ENCODE results near the gene LY86.

The LY86 gene

DNA sequence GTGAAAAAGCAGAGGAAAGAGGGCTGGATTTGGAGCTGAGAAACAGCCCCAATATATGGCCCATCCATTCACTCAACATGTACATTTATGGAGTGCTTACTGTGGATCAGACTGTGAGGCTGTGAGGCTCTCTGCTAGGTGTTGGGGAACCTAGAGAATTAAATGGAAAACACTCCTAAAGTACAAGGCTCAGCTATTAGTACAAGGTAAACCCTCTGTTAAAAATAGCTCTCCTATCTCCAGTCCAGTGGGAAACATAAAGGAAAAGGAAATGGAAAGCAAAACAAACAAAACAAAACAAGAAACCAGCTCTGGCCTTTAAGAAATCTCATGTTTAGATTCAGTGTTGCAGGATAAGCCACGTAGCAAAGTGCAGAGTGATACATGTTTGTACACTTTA, 35.0 kb downstream of the LY86 start:
- DNase-seq = no peak

DNA sequence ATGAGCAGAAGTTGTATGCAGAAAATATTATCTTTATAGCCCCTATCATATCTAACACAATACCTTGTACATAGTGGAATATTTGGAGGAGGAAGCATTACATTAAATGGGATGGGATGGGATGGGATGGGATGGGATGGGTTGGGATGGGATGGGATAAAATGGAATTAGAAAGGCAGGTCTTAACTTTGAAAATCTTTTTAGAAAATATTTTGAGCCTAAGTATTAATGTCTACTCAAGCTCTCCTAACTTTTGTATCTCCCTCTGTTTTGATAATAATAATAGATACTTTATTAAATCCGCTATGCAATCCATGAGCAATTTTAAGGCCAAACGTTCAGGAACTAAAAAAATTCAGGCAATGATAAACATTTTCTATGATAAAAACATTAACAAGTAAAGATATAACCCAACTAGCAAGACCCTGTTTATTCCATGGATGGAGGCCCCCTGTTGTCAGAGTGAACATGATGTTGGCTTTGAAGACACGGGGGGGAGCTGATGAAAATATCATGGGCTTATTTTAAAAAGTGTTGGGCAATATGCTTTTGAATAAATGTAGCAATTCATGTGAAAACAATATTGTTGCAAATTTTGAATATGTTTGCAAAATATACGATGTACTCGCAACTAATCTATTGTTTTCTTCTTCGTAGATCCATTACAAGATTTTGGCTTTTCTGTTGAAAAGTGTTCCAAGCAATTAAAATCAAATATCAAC, 35.9 kb downstream of the LY86 start:
- no peak for DNase-seq

DNA sequence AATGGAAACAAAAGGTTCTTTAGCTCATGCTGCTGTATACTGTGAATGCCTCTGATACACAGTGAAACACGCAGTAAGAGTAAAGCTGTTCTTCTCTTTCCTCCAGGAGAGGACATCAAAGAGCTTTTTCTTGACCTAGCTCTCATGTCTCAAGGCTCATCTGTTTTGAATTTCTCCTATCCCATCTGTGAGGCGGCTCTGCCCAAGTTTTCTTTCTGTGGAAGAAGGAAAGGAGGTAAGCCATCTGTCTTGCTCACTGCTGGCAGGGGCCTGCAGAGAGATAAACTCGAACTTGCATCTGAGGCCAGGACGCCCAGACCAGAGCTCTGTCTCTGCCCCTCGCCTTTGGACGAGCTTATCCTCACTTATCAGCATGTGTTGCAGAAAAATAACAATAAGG, 37.7 kb downstream of the LY86 start:
- DNase-seq = no peak

DNA sequence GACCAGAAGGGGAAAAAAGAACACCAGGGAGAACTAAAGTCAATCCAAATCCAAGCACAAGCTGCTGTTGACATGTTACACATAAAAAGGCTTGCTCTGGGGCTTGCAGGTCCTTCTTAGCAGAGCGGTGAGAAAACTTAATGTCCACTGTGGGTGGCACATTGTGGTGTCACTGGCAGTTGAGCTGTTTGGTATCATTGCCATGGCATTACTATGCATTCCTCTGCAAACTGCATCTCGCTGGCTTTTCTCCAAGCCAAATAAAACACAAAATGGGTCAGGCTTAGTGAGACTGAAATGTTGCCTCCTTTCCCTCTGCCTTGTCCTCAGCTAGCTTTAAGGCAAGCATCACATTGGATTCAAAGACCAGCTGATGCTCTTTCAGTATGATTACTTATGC, 40.9 kb downstream of the LY86 start:
- DNase-seq = no peak

DNA sequence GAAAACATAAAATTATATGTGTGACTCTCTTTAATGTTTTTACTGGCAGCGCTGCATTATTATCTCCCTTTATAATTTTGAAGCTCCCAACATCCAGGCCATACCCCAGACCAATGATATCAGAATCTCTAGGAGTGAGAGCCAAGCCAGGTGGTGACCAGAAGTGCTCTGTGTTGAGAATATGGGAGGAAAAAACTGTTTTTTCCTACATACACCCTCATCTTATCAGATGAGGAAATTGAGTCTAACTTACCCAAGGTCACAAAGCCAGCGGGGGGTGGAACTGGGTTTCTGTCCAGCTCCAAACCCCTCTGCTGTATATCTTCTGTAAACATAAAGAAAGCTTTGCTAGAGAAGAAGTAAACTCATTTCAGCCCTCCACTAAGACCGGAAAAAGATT, 42.5 kb downstream of the LY86 start:
- DNase-seq = no peak

DNA sequence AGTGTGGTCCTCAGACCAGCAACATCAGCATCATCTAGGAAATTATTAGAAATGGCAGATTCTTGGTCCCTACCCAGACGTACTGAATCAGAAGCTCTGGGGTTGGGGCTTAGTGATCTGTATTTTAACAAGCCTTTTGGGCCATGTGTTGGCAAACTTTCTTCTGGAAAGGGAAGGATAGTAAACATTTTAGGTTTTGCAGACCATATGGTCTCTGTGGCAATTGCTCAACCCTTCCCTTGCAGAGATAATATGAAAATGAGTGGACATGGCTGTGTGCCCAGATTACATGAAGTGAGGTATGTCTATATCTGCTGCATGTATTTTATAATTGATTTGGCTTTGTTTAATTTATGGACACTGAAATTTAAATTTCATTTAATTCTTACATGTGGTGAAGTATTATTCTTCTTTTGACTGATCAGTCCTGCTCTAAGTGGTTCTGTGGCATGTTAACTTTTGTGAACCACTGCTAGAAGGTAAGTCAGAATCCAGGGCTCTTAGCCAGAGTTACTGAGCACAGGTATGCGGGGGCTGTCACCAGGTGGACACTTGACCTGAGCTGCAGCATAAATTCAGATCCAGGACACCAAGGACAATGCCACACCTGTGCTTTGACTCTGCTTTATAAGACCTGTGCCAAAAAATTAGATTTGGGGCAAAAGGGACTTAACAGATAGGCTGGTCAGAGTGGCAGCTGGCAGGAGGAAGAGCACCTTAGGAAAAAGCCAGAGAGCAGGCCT, 43.2 kb downstream of the LY86 start:
- no peak for DNase-seq

DNA sequence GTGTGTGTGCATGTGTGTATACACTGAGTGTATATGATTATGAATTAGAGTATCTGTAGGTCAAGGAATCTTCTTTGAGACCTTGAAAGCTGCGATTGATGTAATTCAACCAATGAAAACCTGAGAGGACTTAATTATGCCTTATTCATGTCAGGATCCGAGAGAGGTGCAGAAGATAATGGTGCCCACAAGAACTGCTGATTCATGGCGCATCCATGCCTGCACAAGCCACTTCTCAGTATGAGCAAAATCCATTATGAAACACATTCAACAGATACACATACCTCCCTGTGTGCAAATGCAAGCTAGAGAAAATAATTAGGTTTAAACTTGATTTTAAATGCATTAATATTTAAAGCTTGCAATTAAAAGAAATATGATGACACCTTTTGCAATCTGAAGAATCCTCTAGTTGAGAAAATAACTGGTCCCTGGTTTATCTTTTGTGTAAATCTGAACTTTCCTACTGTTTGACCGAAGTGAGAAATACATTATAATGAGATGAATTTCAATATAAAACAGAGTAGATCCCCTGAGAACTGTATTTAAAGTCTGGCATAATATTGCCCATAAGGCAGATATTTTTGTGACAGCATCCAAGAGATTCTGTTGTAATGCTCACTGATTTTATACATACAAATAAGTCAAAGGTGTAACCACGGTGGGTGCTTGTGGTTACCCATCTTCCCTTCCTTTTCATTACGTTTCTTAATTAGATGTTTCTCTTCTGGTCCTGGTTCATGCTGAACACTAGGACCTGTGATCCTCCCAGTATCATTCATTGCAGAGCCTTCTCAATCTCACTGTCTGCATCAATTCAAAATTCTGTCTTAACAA, 45.6 kb downstream of the LY86 start:
- no peak for DNase-seq

DNA sequence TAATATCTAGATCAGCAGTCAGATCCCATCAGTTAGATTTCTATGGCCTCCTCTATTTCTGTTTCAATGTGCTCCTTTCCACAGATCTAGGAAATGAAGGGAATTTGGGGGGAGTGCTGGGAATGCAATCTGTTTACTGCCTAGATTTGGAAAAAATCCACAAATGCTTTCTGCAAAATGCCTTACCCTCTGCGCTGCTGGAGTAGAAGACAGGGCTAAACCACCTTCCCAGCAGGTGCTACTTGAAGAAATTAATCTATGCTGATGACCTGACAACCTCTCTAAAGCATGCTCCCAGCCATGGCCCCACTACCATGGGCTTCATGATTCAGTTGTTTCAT, 46.2 kb downstream of the LY86 start:
- no peak for DNase-seq

DNA sequence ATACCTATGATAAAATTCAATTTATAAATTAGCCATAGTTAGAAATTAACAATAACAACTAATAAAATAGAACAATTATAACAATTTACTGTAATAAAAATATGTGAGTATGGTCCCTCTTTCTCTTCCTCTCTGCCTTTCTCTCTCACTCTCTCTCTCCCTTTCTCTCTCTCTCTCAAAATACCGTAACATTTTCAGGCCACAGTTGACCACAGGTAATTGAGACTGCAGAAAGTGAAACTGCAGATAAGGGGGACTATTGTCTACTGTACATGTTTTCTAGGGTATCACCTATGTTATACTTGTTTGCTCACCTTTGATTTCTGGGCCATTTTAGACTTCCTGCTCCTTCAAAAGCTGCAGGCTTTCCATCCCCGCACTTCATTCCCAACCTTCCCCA, 46.8 kb downstream of the LY86 start:
- DNase-seq = no peak

DNA sequence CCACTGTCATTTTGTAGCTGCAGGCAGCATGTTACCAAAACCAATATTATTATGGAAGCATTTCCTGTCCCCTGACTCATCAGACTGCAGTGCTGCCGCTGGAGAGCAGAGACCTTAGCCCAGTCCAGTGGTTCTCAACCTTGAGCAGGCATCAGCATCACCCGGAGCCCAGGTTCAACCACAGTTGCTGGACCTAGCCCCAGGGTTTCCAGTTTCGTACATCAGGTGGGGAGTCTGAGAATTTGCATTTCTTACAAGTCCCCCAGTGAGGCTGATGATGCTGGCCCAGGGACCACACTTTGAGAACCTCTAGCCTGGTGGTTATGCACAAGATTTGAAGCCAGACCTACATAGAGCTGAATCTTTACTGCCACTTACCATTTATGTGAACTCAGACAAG, 47.3 kb downstream of the LY86 start:
- DNase-seq = no peak

DNA sequence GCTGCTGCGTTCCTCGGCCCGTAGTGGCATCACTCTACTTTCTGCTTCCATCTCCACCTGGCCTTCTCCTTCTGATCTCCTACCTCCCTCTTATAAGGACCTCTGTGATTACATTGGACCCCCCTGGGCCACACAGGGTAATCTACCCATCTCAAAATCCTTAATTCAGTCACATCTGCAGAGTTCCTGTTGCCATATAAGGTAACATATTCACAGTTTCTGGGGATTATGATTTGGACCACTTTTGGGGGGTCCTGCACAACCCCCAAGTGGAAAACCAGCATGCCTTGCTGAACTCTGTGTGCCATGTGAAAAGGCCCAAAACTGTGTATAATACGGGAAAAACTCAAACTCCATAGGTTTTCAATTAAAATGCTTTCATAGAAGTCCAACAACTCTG, 51.1 kb downstream of the LY86 start:
- DNase-seq = no peak

DNA sequence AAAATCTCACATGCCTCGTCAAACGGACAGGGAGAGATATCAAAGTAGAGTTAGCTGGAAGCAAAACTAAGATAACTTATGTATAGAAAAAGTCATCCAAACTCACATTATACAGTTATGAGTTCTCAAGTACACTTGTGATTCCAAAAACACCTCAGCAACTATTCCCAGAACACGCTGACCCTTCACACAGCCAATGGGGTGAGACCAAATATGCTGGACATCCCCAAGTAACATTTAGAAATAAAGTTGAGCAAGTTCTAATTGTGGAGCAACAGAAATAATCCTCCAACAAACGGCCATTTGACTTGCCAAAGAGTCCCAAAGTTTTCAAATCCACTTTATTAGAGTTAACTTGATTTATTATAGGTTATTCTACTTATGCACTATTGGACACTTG, 52.4 kb downstream of the LY86 start:
- DNase-seq = no peak

DNA sequence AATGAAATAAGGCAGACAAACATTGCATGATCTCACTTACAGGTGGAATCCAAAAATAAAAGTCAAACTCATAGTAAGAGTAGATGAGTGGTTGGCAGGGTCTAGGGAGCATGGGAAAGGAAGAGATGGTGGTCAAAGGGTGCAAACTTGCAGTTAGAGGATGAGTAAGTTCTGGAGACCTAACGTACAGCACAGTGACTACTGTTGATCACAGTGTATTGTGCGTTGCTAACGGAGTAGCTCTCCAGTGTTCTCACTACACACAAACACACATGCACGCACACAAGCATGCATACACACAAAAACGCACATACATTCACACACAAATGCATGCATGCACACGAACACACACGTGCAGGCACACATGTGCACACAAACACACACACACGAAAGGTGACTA, 54.9 kb downstream of the LY86 start:
- no peak for DNase-seq

DNA sequence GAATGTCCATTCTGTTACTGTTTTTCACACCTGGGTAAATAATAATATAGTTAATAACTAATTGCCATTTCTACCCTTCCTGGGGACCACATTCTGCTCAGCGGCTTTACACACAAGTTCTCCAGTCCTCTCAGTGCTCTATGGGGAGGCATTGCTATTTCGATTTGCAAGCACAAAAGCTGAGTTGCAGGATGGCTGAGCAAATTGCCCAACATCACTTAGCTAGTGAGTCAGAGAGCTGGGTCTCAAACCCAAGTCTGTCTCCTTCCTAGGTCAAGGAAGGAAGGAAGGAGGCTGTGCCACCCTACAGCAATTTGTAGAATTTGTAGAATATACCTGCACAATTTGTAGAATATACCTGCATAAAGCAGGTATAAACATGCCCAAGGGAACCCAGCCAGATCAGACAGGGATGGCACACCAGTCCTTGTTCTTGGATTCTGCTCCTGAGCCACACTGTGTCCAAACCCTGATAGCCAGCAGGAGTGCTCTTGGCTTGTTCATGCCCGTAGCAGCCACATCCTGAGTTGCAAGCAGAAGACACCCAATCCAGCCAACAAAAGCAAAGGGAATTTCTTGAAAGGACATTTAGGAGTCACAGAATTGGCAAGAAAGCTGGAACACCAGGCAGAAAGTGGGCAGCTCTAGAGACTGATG, 56.9 kb downstream of the LY86 start:
- no peak for DNase-seq

DNA sequence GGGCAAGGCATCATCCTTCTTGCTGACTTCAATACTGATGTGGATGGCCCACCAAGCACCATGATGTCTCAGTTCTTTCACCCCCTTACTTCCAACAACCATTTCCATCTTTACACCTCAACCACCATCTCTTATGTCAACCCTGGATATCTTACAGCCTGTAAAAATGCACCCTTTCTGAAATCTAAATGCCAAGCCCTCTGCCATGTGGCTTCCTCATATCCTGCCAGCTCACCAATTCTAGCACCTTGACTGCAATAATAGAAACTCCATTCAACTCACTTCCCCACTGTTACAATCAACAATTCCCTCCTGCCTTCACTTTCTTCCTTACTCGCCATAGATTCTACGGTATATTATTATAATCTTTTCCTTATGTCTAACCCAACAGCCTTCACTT, 57.9 kb downstream of the LY86 start:
- no peak for DNase-seq

DNA sequence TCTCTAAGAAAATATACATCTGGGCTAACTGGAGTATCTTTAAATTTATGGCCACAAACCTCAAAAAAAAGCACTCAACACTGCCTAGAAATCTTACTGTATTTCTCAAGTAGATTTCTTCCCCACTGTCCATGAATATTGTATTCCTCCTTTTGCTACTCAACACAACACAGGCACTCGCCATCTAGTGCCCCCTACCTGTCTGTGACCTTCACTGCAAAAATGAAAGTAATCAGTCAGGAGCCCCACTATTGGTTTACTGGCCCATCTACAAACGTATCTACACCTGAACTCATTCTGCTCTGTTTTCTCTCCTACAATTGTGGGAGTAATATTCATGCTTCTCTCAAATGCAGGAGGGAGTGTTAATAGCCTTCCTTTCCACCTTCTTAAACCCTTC, 58.3 kb downstream of the LY86 start:
- no peak for DNase-seq

DNA sequence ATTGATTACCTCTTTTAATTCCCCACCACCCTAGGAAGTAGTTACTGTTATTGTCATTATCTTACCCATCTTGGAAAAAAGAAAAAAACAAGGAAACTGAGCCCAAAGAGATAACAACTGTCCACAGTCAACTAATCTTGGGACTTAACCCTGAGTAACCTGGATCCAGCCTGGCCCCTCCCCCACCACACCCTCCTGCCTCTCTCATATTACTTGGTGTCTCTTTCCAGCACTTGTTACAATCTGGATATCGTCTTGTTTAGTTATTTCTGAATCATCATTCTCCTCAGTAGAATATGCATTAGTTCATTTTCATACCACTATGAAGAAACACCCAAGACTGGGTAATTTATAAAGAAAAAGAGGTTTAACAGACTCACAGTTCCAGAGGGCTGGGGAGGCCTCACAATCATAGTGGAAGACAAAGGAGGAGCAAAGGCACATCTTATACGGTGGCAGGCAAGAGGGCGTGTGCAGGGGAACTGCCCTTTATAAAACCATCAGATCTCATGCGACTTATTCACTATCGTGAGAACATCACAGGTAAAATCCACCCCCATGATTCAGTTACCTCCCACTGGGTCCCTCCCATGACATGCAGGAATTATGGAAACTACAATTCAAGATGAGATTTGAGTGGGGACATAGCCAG, 60.3 kb downstream of the LY86 start:
- DNase-seq = no peak

DNA sequence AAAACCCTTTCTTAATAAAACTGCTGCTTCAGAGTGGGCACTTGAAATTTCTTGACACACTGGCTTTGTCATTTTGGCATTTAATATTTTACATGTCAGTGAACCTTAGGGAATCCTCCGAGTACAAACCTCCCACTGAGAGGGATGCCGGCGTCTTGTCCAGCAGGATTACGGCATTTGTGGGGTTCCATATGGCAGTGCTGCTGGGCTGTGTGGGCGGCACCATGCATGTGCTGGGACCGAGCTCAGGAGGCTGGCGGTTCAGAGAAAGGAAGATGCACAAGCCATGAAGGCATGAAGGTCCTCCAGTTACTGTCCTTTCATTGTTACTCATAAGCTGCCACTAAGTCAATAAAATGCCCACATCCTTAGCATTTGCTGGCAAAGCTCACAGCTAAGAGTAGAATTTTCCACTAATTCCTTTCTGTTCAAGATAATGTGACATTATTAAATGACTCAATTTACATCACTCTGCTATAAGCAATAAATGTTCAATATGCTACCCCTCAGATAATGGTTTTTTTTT, 61.4 kb downstream of the LY86 start:
- no peak for DNase-seq

DNA sequence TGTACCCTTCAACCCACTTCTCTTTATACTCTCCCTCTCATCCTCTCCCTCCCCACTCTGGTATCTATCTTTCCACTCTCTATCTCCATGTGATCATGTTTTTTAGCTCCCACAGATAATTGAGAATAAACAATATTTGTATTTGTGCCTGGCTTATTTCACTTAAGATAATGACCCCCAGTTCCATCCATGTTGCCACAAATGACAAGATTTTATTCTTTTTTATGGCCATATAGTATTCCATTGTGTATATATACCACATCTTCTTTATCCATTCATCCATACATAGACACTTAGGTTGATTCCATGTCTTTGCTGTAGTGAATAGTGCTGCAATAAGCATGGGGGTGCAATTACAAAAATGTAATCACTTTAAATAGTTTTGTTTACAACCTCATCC, 62.3 kb downstream of the LY86 start:
- no peak for DNase-seq

DNA sequence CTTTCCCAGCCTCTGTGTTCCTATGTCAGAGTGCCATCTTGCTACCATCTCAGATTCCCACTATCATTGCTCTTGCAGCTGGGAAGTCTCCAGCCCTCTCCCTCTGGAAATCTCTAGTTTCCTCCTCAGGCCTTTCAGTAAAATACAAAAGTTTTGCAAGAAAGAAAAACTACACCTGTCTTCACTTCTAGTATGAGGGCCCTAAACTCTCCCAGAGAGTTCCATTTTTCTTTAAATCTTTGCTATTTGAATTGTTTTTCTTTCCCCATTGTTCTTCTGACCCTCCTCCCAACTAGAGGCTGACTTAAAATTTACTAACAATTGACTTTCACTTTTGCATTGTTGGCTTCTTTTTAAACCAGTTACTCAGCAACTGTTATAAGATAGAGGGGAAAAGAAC, 62.8 kb downstream of the LY86 start:
- DNase-seq = no peak

DNA sequence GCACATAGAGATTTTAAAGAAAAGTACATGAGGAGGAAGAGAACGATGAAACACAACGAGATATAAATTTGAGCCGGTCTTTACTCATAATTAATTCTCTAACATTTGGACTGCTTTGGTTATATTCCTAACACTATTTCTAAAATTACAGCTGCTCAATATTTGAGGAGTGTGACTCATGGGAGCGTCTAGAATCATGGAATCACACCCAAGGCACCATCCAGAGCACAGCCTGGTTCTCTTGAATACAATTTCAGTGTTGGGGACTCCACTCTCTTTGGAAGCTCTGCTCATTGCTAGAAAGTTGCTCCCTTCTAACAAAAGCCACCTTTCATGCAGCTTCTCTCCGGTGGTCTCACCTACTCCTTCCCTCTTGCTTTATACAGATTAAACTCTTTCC, 64.4 kb downstream of the LY86 start:
- DNase-seq = no peak
